Glomerular visceral epithelial cell (primary cell): ENCODE measurements around the gene PROK2.

ENCODE experiments used
- DNase-seq: peaks from one replicate; pipeline ENCODE4 v3.0.0-alpha.2; 2016; ENCODE audit errors: extremely low spot score

PROK2 gene, protein sequence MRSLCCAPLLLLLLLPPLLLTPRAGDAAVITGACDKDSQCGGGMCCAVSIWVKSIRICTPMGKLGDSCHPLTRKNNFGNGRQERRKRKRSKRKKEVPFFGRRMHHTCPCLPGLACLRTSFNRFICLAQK

DNA sequence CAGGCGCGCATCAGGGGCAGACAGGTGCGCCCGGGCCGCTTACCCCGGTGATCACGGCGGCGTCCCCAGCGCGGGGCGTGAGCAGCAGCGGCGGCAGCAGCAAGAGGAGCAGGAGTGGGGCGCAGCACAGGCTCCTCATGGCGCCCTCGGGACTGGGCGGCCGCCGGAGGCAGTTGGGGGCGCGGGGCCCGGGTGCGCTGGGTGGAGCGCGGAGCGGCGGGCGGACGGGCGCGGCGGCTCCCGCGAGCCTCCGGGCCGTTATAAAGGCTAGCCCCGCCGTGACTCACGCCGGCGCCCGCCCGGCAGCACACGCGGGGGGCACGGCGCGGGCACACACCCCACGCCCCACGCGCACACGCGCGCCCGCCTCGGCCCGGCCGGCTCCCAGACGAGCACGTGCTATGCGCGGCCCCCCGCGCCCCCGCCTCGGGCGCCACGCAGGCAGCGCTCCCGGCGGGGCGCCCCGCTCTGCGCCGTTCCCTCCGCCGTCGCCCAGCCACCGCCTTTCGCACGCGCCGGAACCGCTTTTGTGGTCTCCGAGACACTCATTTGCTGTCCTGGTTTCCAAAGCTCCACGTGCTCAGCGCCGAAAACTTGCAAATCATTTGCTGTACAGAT, at the start of gene PROK2:
PROK2 (minus strand) TSS at position 235 of the 618 bp plus-strand sequence; CDS start at position 139, 96 bp downstream.
- no peak for DNase-seq

DNA sequence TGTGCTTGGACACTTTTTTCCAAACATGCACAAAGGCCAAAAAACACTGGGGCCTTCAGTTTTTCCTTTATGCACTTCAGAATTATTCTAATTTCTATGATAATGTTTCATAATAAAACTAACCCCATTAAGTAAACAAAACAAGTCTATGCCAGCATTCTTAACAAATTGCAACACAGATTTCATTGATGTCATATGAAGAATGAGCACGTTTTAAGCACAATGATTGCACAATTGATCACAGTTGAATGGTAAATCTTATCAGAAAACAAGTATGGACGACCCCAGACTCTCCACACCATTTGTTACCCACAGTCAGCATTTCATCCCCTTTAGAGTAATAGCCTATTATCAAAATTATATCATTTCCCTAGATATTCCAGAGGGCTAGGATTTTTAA, 46.7 kb upstream of the PROK2 start:
- DNase-seq = no peak

DNA sequence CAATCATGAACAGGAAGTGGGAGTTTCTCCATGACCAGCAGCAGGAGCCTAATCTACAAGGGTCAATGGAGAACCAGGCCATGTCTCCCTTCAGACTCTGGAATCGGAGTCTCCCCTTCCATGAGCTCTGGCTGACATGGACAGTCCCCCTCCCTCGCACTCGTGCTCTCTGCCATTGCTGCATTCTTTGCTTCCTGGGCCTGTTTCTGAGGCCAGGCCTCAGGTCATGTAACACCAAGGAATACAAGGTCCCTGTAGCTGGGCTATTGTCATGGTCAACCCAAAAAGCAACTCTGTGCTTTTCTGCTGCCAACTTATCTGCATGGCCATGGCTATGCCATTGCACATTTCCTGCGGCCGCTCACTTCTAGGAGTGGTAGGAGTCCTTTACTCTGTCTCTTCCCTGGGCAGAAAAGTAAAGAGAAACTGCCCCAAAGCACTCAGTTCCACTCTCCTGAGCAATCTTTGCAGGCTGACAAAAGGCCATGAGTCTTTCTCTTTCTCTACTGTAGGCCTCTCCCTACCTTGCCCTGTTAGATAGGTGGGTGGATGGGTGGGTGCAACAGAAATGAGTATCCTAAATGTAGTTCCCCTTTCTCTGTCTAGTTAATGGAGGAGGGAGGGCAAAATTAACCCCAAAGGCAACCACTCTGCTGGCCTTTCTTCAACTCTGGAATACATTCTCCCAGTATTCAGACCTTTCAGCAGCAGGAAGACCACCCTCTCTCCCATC, 40.8 kb upstream of the PROK2 start:
- DNase-seq = no peak

DNA sequence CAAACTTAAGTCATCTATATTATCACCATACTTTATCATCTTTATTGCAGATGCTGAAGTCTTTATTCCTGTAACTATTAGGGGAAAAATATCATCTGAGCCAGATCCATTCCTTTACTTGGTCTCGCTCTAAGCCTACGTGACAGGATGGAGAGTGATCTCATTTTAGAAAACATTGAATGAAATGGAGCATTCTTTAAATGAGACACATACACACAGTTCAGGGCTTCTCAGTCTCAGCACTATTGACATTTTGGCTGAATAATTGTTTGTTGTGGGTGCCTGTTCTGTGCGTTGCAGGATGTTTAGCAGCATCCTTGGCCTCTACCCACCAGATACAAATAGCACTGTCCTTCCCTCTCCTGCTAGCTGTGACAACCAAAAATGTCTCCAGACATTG, 36.2 kb upstream of the PROK2 start:
- no peak for DNase-seq

DNA sequence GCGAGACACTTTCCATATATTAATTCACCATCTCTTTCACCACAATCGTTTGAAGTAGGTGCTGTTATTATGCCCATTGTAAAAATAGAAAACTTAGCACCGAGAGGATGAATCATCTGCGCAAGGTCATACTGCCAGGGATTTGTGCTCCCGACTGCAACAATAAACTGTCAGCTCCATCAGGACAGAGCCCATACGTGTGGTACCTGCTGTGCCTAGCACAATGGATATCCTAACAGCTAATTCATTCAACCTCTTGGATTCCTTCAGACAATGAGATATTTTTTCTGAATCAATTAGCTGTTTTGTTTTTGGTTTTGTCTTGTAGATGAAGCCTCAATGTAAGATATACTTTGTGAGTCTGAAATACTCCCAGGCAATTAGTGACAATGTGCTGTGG, 32.3 kb upstream of the PROK2 start:
- DNase-seq = no peak

DNA sequence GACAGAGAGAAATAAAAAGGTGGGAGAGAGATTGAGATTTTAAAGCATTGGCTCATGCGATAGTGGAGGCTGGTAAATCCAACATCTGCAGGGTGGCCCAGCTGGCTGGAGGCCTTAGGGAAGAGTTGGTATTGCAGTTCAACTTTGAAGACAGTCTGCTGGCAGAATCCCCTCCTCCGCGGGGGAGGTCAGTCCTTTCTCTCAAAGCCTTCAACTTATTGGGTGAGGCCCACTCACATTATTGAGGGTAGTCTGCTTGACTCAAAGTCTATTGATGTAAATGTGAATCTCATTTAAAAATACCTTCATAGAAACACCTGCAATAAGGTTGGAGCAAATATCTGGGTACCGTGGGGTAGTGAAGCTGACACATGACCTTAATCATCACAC, 31.8 kb upstream of the PROK2 start:
- DNase-seq = no peak

DNA sequence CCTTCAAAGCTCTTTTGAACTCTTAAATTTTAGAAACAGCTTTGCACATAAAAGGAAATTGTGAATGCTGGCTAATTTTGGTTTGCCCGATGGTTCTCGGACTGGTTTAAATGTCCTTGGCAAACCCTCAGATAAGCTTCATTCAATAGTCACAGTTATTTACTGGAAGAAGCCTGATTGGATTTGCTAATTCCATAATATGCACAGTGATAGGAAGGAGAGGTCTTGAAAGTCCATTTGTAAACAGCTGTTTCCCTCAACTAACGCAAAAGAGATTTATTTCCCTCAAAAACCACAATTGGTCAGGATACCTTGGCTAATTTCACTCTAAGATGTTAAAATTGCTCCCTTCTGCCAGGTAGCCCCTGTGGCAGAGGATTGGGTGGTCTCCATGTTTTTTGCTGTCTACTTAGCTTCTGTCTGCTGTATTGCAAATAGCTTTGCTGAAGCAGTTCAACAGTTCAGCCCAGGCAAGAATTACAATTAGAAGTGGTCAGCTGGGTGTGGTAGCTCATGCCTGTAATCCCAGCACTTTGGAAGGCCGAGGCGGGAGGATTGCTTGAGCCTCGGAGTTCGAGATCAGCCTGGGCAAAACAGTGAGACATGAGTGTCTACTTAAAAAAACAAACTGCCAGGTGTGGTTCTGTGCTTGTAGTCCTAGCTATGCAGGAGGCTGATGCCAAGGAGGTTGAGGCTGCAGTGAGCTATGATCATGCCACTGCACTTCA, 30.6 kb upstream of the PROK2 start:
- no peak for DNase-seq

DNA sequence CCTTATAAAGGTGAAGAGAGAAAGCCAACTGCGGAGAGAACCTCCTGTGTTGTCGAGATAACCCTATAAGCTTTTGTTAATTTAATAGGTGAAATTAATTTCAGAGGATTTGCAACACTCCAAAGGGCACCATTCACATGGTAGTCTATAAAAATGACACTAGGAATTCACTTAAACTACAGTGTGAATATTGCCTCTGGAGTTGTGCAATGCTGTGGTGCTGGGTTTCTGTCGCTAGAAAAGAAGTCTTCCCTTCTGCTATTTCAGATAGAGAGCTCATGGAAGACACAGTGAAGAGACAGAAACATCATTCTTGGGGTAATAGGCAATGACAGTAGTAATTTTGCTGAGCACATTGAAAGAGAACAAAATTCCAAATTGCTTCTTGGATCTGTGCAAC, 28.8 kb upstream of the PROK2 start:
- DNase-seq = no peak

DNA sequence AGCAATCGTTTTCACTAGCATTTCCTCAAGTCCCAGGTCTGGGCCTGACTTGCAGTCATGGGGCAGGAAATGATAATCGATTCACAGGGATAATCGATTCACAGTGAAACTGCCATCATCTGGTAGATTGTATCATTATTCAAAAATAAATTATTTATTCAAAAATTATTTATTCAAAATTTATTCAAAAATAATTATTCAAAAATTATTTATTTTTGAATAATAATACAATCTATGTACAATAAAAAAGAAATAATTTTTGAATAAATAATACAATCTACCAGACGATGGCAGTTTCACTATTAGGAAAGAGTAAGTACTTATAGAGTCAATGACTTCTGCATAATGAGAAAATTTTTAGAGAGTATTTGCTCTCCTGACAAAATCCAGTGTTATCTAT, 28.1 kb upstream of the PROK2 start:
- no peak for DNase-seq

DNA sequence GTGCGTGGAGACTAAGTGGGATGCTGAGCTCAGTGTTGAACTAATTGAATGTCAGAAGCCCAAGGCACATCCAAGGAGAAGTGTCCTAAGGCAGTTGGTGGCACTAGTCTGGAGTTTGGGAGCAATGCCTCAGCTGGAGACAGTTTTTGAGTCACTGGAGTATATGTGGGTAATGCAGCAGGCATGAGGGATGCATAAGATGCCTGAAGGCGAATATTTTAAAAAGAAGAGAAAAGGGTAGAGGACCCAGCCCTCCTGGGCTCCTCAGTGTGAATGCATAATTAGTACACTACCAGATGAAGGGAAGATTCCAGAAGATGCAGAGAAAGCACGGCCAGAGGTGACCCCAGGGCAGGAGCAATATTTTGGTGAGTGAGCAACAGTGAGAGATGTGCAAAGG, 25.1 kb upstream of the PROK2 start:
- no peak for DNase-seq

DNA sequence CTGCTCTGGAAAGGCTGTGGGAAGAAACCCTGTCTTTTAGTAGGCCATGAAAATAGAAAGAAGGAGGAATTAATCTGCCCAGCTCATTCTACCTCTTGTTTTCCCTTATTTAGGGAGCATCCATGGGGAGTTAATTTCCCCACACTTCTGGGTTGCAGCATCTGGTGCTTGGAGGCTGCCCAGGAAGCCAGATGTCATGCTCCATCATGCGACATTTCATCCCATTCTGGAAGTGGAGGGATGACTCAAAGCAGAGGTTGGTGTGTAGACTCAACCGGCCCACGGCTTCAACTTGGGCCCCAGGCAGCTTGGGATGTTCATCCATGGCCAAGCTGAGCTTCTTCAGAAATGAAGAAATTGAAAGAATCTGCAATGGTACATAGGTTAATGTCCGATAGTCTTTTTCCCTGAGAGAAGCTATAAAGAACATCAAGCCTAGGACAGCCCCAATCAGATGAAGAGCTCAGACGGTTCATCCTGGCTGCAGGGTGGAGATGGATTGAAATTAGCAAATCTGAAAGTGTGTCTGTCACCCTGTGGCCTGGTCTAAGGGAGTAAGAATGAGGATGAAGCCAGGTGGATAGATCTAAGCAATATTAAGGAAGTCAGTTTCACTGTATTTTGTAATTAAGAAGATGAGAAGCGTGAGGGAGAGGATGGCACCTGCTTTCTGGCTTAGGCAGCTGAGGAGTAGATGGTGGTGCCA, 24.5 kb upstream of the PROK2 start:
- DNase-seq = no peak

DNA sequence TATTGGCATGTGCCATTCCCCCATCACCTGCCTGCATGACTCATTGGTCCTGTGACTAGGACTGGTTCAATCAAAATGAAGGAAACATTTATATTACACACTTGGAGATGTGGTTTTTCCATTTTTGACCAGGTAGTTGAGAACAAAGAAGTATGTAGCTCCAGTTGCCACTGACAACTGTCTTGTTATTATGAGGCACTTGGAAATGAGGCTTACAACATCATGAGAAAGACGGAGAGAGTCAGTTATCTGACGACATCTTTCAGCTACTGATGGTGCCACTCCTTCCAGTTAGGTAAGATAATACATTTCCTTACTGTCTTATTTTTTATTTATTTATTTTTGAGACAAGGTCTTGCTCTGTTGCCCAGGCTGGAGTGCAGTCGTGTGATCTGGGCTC, 21.8 kb upstream of the PROK2 start:
- DNase-seq = no peak

DNA sequence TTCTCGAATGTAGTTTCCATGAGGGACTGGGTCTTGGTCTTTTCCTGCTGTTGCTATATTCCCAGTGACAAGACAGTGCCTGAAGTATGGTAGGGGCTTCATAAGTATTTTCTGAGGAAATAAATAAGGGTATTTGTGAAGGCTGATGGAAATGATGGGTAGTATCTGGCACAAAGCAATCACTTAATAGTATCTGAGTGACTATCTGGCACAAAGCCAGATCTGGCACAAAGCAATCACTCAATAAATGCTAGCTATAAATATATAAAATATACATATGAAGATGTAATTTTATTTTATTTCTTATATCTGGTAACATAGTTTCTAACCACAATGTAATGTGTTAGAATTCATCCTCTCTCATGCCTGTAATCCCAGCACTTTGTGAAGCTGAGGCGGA, 20.7 kb upstream of the PROK2 start:
- no peak for DNase-seq

DNA sequence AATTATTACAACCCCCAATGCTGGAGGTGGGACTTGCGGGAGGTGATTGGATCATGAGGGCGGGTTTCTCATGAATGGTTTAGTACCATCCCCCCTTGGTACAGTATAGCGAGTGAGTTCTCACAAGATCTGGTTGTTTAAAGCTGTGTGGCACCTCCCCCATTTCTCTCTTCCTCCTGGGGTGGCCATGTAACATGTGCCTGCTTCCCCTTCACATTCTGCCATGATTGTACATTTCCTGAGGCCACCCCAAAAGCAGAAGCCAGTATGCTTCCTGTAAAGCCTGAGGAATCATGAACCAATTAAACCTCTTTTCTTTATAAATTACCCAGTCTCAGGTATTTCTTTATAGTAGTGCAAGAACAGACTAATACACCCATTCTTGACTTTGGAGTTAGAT, 20.3 kb upstream of the PROK2 start:
- DNase-seq = no peak

DNA sequence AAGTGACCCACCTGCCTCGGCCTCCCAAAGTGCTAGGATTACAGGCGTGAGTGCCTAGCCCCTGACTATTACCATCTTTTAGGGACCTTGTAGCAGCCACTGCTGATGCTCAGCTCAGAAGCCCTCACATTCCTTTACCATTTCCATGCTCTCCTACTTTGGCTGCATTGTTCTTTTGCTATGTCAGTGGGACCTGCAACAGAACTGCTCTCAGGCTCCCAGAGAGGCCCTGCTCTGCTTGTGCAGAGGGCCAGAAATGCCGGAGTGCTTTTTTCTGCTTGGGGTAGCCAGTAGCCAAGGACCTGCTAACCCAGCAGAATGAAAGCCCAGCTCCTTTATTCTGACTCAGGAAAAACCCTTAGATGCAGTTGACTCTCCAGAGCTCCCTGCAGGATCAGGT, 18.3 kb upstream of the PROK2 start:
- DNase-seq = no peak

DNA sequence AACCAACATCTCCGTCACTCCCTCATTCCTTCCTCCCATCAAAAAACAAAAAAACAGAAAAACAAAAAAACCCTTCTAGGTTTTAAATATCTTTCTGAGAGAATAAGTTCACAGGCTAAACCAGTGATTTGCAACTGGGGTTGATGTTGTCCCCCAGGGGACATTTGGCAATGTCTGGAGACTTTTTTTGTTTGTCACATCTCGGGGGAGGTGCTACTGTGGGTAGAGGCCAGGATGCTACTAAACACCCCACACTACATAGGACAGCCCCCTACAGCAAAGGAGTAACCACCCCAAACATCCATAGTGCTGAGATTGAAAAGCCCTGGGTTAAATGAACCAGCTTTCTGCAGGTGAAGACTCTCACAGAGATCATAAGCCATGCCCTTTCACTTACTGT, 17.0 kb upstream of the PROK2 start:
- DNase-seq = no peak

DNA sequence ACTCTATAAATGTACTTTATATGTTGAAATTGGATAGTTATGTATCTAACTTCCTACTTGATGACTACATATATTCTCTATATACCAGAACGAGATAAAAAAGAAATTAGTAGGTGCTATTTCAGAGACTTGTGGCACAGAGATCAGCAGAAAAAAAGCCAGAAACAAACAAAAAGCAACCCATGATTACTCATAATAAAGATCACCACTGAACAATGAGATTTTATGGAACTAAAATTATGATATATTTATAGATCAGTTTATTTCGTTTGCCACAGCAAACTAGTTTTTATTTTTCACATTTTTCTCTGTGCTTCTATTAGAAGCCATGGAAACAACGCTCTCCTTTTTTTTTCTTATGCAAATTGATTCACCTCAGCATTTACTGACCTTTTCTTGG, 15.1 kb upstream of the PROK2 start:
- no peak for DNase-seq

DNA sequence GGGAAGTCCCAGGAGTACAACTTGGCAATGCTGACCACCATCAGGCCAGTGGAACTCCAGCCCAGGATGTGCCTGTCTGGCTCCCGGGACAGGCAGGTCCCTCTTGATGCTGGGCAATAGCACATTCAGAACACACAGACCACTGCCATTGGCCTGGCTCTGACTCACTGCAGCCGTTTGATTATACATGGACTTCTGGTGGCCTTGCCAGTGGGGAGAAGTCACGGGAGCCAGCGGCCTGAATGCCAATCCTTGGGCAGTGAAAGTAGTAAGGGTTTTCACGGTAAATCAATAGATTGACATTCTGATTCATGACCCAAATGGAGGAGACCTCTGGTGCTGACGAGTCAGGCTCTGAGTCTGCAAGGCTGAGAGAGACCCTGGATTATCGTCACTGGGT, 12.5 kb upstream of the PROK2 start:
- no peak for DNase-seq

DNA sequence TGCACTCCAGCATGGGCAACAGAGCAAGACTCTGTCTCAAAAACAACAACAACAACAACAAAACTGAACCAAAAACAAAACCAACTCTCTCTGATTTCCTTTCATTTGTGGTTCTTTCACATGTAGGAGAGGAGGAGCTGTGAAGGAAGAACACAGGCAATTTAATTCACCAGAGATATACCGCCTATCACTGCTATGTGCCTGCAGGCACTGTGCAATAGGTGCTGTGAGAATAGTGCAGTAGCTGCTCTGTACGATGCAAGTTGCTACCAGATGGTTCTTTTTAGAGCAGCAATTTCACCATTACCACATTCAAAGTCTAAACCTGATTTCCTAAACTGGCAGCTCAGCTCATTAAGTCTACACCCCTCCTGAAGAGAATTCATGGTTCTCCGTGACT, 11.3 kb upstream of the PROK2 start:
- no peak for DNase-seq

DNA sequence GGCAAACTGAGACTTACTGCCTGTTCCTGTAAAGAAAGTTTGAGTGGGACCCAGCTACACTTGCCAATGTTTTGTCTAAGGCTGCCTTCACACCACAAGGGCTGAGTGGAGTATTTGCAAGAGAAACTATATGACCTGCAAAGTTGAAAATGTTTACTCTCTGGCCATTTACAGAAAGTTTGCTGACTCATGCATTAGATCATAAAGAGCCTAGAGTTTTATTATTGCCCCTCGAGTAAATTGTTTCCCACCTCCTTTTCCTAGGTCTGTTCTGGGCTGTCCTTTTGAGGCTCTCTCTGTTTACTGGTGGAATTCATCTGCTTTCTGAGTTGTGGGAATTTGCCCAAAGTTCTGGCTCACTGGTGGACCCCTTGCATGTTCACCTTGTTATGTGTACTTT, 6.7 kb upstream of the PROK2 start:
- DNase-seq = no peak

DNA sequence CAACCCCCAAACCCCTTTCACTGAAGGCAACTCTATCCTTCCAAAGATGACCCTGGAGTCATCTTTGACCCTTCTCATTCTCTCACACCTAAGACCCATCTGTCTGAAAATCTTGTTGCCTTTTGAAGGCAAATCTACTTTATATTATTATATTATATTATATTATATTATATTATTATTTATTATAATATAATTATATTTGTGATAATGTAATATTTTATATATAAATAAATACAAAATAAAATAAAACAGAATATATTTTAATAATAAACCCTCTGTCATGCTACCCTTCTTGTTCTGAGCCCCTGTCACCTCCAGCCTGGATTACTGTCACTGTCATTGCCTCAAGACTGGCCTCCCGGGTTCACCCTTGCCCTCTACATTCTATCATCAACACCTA, 5.0 kb upstream of the PROK2 start:
- DNase-seq = no peak

DNA sequence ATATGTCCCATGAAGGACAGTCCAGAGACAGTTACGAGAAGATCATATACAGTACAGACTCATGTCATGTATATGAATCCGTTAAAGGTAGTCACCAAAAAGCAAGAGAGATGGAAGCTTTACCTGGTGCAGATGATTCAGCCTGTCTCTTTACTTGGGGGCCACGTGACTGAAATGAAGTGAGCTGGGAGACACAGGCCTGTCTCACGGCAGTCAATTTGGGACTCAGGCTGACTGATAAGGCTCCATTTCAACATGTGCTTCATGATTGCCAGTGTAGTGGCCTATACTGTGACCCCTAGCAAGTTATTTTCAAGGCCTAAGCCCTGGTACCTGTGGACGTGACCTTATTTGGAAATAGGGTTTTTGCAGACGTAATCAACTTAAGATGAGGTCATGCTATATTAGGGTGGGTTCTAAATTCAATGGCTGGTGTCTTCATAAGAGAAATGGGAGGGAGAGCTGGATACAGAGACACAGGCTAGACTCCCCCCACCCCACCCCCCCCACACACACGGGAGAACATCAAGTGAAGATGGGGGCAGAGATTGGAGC, 3.0 kb upstream of the PROK2 start:
- no peak for DNase-seq
